Nephron progenitor cell (in vitro differentiated cells): ENCODE data around the gene AKAP3.

Experiments
- DNase-seq: peaks from one replicate; pipeline ENCODE4 v3.0.0; 2021
- H3K27ac Mint-ChIP-seq: 2 replicates; pipeline ENCODE4 v1.8.0; 2021; ENCODE audit warnings: mild to moderate bottlenecking, moderate library complexity, mixed read lengths
- H3K27me3 Mint-ChIP-seq: 2 replicates; pipeline ENCODE4 v1.8.0; 2021; ENCODE audit warnings: mild to moderate bottlenecking, low read depth, mixed read lengths; ENCODE audit not compliant: poor library complexity
- H3K36me3 Mint-ChIP-seq: 2 replicates; pipeline ENCODE4 v1.8.0; 2021; ENCODE audit warnings: low read depth, mixed read lengths
- H3K4me1 Mint-ChIP-seq: 2 replicates; pipeline ENCODE4 v1.8.0; 2021; ENCODE audit warnings: mixed read lengths
- H3K4me3 Mint-ChIP-seq: 2 replicates; pipeline ENCODE4 v1.8.0; 2021; ENCODE audit warnings: mild to moderate bottlenecking, moderate library complexity, mixed read lengths
- H3K9me3 Mint-ChIP-seq: 2 replicates; pipeline ENCODE4 v1.8.0; 2021; ENCODE audit warnings: mild to moderate bottlenecking, moderate library complexity, mixed read lengths
- CTCF ChIP-seq: fragments of 200-600 bp; sonication (generic); IDR thresholded peaks from 2 replicates; pipeline ENCODE4 v1.5.0; 2021; ENCODE audit warnings: antibody characterized with exemption

The AKAP3 gene

GRCh38 chr12:4603421-4603820 is 45.4 kb downstream of the AKAP3 start:
- no peak for DNase-seq
- no peak overlapping the region for H3K4me3 Mint-ChIP-seq
- no peak for TF ChIP-seq CTCF
- no peaks in the 10 kb centered on the region for H3K36me3 Mint-ChIP-seq
- peaks cover 13% of the 10 kb centered on the region for H3K4me1 Mint-ChIP-seq
- no peaks in the 10 kb centered on the region for H3K9me3 Mint-ChIP-seq
- H3K27me3 Mint-ChIP-seq: peaks cover 51% of the 10 kb centered on the region
- no peak overlapping the region for H3K27ac Mint-ChIP-seq

- TF ChIP-seq CTCF: no peak
- Mint-ChIP-seq H3K4me3 (no peak overlapping the region), H3K36me3 (no peaks in the 10 kb centered on the region), H3K27ac (no peak overlapping the region), H3K27me3 (peaks cover 33% of the 10 kb centered on the region), H3K4me1 (peaks cover 3% of the 10 kb centered on the region), H3K9me3 (no peaks in the 10 kb centered on the region)
- no peak for DNase-seq
These were observed 53.0 kb downstream of the AKAP3 start for GRCh38 chr12:4595881-4596280.

- no peak for DNase-seq
- Mint-ChIP-seq H3K27me3 (peaks cover 20% of the 10 kb centered on the region), H3K4me3 (no peak overlapping the region), H3K27ac (peak overlapping the region; percentile 84), H3K9me3 (no peaks in the 10 kb centered on the region), H3K4me1 (peaks cover 13% of the 10 kb centered on the region), H3K36me3 (no peaks in the 10 kb centered on the region)
- no peak for TF ChIP-seq CTCF
These were observed 57.6 kb downstream of the AKAP3 start for GRCh38 chr12:4591180-4591687.

- Mint-ChIP-seq H3K4me3 (no peak overlapping the region), H3K9me3 (no peaks in the 10 kb centered on the region), H3K4me1 (peaks cover 13% of the 10 kb centered on the region), H3K27me3 (peaks cover 19% of the 10 kb centered on the region), H3K27ac (no peak overlapping the region), H3K36me3 (no peaks in the 10 kb centered on the region)
- no peak for DNase-seq
- no peak for TF ChIP-seq CTCF
These were observed 58.9 kb downstream of the AKAP3 start for GRCh38 chr12:4589941-4590340.

- H3K9me3 Mint-ChIP-seq: no peaks in the 10 kb centered on the region
- H3K4me3 Mint-ChIP-seq: no peak overlapping the region
- peaks cover 16% of the 10 kb centered on the region for H3K4me1 Mint-ChIP-seq
- no peak overlapping the region for H3K27ac Mint-ChIP-seq
- no peaks in the 10 kb centered on the region for H3K36me3 Mint-ChIP-seq
- DNase-seq: no peak
- H3K27me3 Mint-ChIP-seq: peaks cover 14% of the 10 kb centered on the region
- no peak for TF ChIP-seq CTCF
These were observed 59.9 kb downstream of the AKAP3 start for GRCh38 chr12:4588916-4589315.

GRCh38 chr12:4587108-4587507 is 61.7 kb downstream of the AKAP3 start:
- no peak overlapping the region for H3K27ac Mint-ChIP-seq
- peaks cover 11% of the 10 kb centered on the region for H3K27me3 Mint-ChIP-seq
- H3K4me1 Mint-ChIP-seq: peaks cover 20% of the 10 kb centered on the region
- no peak overlapping the region for H3K4me3 Mint-ChIP-seq
- no peak for TF ChIP-seq CTCF
- H3K36me3 Mint-ChIP-seq: no peaks in the 10 kb centered on the region
- H3K9me3 Mint-ChIP-seq: no peaks in the 10 kb centered on the region
- no peak for DNase-seq
